NCI-H128 (cell line): ENCODE measurements around the gene BRD1.

Source experiments
- DNase-seq: peaks from one replicate; lab custom pipeline; 2025; ENCODE audit not compliant: unreplicated experiment; lab: John Stamatoyannopoulos, UW

The BRD1 gene

GRCh38 chr22:49827853-49828598, at the start of gene BRD1:
BRD1 (minus strand) TSS chr22:49827873; CDS start chr22:49824317, 3,556 bp downstream.
- peak; percentile 8 for DNase-seq

GRCh38 chr22:49873228-49873940, 45.7 kb upstream of the BRD1 start:
- DNase-seq: no peak

GRCh38 chr22:49872347-49872746, 44.7 kb upstream of the BRD1 start:
- no peak for DNase-seq

GRCh38 chr22:49871482-49871881, 43.8 kb upstream of the BRD1 start:
- DNase-seq: no peak

- no peak for DNase-seq
Measured at GRCh38 chr22:49869845-49870712, 42.4 kb upstream of the BRD1 start.

- no peak for DNase-seq
Measured at GRCh38 chr22:49869086-49869830, 41.6 kb upstream of the BRD1 start.

- no peak for DNase-seq
Measured at GRCh38 chr22:49867303-49868265, 39.9 kb upstream of the BRD1 start.

- no peak for DNase-seq
Measured at GRCh38 chr22:49866646-49867045, 39.0 kb upstream of the BRD1 start.

GRCh38 chr22:49866134-49866533, 38.5 kb upstream of the BRD1 start:
- DNase-seq: no peak

- no peak for DNase-seq
Measured at GRCh38 chr22:49865156-49865555, 37.5 kb upstream of the BRD1 start.

GRCh38 chr22:49863931-49864330, 36.3 kb upstream of the BRD1 start:
- DNase-seq: no peak

- no peak for DNase-seq
Measured at GRCh38 chr22:49862496-49862776, 34.8 kb upstream of the BRD1 start.

- DNase-seq: no peak
Measured at GRCh38 chr22:49861642-49862495, 34.2 kb upstream of the BRD1 start.

- no peak for DNase-seq
Measured at GRCh38 chr22:49858827-49859226, 31.2 kb upstream of the BRD1 start.

- DNase-seq: no peak
Measured at GRCh38 chr22:49856766-49857618, 29.3 kb upstream of the BRD1 start.

GRCh38 chr22:49856343-49856742, 28.7 kb upstream of the BRD1 start:
- no peak for DNase-seq

- DNase-seq: no peak
Measured at GRCh38 chr22:49855251-49855911, 27.7 kb upstream of the BRD1 start.
